GM10248 (cell line): ENCODE measurements around the gene COPG1.

ENCODE experiments used
- CTCF ChIA-PET: fragments of 300-600 bp; sonication (Branson Sonifier 250); formaldehyde crosslinking; extraction: SDS; loops from one replicate; lab custom pipeline; 2021; ENCODE audit warnings: antibody characterized with exemption; lab: Yijun Ruan, JAX
- POLR2A ChIA-PET: fragments of 350-650 bp; sonication (Branson Sonifier 250); formaldehyde crosslinking; extraction: SDS; loops from one replicate; lab custom pipeline; 2020; ENCODE audit warnings: antibody characterized with exemption; lab: Yijun Ruan, JAX
- DNase-seq: peaks from one replicate; pipeline ENCODE4 v3.0.0; 2012; ENCODE audit errors: extremely low spot score
- CTCF ChIP-seq: IDR thresholded peaks from 2 replicates; pipeline ENCODE4 v1.5.1; 2012; ENCODE audit warnings: mild to moderate bottlenecking, low read depth; ENCODE audit errors: extremely low read depth, missing control alignments, control extremely low read depth

COPG1 gene

GRCh38 chr3:129246636-129247035 is 2.8 kb upstream of the COPG1 start:
- no peak for DNase-seq
- no peak for TF ChIP-seq CTCF
- POLR2A ChIA-PET = interaction anchor here (0.6 to 1.2 kb wide), 4 partner anchors 69 to 589 kb away, joined by 3 read pairs; a partner anchor contains a TSS
- CTCF ChIA-PET = interaction anchor here (0.8 to 9.0 kb wide), 42 partner anchors 9 to 629 kb away, joined by 3 to 168 read pairs (median 7); partner anchors contain the start of gene RAB43

- no peak for DNase-seq
- POLR2A ChIA-PET = interaction anchor here (1.9 kb wide), 1 partner anchor 68 kb away, joined by 8 read pairs; a partner anchor contains a TSS
- no peak for TF ChIP-seq CTCF
- CTCF ChIA-PET = interaction anchor here (0.8 to 9.0 kb wide), 6 partner anchors 13 to 631 kb away, joined by 3 to 168 read pairs (median 6); no protein-coding TSS in a partner anchor
These were observed 973 bp upstream of the COPG1 start for GRCh38 chr3:129248286-129248979.

- TF ChIP-seq CTCF = no peak
- no peak for DNase-seq
- ChIA-PET CTCF (interaction anchor here (0.8 to 2.3 kb wide), 6 partner anchors 9 to 282 kb away, joined by 3 to 9 read pairs (median 4); no protein-coding TSS in a partner anchor), POLR2A (interaction anchor here (1.0 kb wide), 1 partner anchor 26 kb away, joined by 3 read pairs; no protein-coding TSS in a partner anchor)
These were observed 3.3 kb downstream of the COPG1 start for GRCh38 chr3:129252748-129253147.

GRCh38 chr3:129254536-129255230 is 5.3 kb downstream of the COPG1 start:
- ChIA-PET CTCF (interaction anchor here (1.9 to 3.1 kb wide), 2 partner anchors 9 to 201 kb away, joined by 5 to 20 read pairs; no protein-coding TSS in a partner anchor), POLR2A (interaction anchor here (0.6 to 0.7 kb wide), 3 partner anchors 22 to 72 kb away, joined by 3 to 5 read pairs (median 3); no protein-coding TSS in a partner anchor)
- TF ChIP-seq CTCF = no peak
- DNase-seq = no peak

- POLR2A ChIA-PET = interaction anchor here (0.7 to 1.1 kb wide), 3 partner anchors 9 to 16 kb away, joined by 3 to 4 read pairs (median 3); no protein-coding TSS in a partner anchor
- no peak for DNase-seq
- TF ChIP-seq CTCF = no peak
- CTCF ChIA-PET = interaction anchor here (1.0 to 3.1 kb wide), 3 partner anchors 10 to 286 kb away, joined by 3 to 20 read pairs (median 3); a partner anchor contains a TSS
These were observed 6.9 kb downstream of the COPG1 start for GRCh38 chr3:129256270-129256669.

GRCh38 chr3:129257609-129258008 is 8.2 kb downstream of the COPG1 start:
- TF ChIP-seq CTCF = no peak
- DNase-seq = no peak
- POLR2A ChIA-PET = interaction anchor here (1.3 kb wide), 1 partner anchor 16 kb away, joined by 3 read pairs; no protein-coding TSS in a partner anchor
- CTCF ChIA-PET = interaction anchor here (3.1 kb wide), 1 partner anchor 12 kb away, joined by 20 read pairs; no protein-coding TSS in a partner anchor
